NOMO-1 treated with dmso at 0.1 percent for 144 hours (cell line): Measurements from ENCODE around the gene SCUBE1.
"Not testable (repeated sequence)": the region's sequence is repeated elsewhere in the genome, so short reads cannot be mapped to it uniquely, and the experiment has no call there.

Source experiments
- DNase-seq: peaks from one replicate; lab custom pipeline; 2025; ENCODE audit not compliant: unreplicated experiment; lab: John Stamatoyannopoulos, UW

Gene SCUBE1

DNA sequence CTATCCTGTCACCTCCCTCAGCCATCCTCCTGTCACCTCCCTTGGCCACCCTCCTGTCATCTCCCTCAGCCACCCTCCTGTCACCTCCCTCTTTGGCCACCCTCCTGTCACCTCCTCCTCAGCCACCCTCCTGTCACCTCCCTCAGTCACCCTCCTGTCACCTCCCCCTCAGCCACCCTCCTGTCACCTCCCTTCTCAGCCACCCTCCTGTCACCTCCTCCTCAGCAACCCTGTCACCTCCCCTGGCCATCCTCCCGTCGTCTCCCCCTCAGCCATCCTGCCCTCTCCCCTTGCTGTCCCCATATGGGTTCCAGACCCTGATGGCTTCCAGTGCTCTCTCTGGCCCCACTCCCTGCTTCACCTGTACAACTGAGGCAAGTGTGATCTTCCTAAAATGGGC lies 61.8 kb downstream of the SCUBE1 start:
- DNase-seq: no peak

GRCh38 chr22:43280523-43280886 lies 62.7 kb downstream of the SCUBE1 start:
- not testable (repeated sequence) for DNase-seq

- DNase-seq: no peak
These were observed 63.2 kb downstream of the SCUBE1 start for GRCh38 chr22:43279867-43280522.

GRCh38 chr22:43277987-43278601 lies 65.1 kb downstream of the SCUBE1 start:
- DNase-seq: no peak

GRCh38 chr22:43277091-43277490 lies 66.1 kb downstream of the SCUBE1 start:
- DNase-seq: no peak

DNA sequence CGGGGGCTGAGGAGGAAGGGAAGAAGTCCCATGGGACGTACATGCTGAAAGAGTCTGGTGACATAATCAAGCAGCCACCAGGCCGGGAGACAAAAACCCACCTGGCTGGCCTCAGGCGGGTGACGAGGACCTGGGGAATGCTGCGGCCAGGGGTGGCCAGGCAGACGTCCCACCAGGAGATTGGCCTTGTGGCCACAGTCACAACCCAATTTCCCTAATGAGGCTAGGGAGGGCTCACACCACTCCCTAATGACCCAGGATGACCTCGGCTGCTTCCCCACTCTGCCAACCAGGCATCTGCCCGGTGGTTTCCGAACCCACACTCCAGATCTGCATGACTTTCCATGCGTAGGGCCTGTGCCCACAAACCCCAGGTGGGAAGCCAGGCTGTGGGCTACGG lies 66.9 kb downstream of the SCUBE1 start:
- no peak for DNase-seq

GRCh38 chr22:43275545-43276317 lies 67.4 kb downstream of the SCUBE1 start:
- no peak for DNase-seq

DNA sequence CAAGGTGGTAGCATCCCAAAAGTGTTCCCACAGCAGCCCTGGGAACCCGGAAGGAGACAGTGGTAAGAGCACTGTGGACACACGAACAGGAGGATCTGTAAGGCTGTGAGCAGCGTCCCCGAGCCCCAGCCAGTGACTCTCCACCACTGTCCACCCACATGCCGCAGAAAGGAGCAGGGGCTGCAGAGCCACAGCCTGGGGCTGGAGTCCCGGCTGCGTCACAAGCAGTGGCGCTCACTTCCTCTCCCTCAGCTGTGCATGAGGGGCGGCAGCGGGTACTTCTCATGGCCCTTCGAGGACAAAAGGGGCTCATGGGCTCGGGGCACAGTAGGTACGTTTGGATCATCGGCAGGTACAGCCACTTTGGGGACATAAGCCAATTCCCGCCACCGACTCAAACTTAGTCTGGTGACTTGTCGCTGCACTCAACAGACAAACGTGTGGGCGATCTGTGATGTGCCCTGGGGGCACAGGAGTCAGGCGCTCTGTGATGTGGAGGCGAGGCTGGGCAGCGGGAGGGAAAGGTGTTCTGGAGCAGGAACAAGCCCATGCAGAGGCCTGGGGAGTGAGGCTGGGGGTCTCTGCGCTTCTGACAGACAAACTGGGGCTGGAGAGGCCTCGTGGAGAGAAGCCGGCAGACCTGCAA lies 68.5 kb downstream of the SCUBE1 start:
- no peak for DNase-seq

DNA sequence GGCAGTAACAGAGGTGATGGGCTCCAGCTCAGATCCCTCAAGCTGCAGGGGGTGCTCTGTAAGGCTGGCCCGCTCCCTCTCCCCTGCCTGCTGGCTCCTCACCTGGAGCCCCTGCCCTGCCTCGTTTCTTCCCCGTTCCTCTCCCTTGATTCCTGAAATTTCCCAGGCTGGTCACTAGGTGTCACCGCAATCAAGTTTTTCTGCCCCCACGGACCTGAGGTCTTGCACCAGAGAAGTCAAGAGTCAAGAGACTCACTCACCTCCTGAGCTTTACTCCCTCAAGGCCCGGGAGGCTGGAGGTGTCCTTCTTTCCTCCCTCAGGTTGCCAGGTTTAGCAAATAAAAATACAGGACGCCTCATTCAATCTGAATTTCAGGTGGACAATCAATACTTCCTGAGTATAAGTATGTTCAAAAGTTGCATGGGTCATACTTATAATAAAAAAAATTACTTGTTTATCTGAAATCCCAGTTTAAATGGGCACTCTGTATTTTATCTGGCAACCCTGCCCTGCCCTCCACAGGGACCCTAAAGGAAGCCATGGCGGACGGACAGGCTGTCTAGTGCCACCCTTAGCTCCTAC lies 69.2 kb downstream of the SCUBE1 start:
- peak; percentile 13 for DNase-seq

- no peak for DNase-seq
These were observed 70.3 kb downstream of the SCUBE1 start for GRCh38 chr22:43272869-43273318.

GRCh38 chr22:43272301-43272700 lies 70.9 kb downstream of the SCUBE1 start:
- DNase-seq: no peak

GRCh38 chr22:43270949-43271348 lies 72.2 kb downstream of the SCUBE1 start:
- DNase-seq: no peak

DNA sequence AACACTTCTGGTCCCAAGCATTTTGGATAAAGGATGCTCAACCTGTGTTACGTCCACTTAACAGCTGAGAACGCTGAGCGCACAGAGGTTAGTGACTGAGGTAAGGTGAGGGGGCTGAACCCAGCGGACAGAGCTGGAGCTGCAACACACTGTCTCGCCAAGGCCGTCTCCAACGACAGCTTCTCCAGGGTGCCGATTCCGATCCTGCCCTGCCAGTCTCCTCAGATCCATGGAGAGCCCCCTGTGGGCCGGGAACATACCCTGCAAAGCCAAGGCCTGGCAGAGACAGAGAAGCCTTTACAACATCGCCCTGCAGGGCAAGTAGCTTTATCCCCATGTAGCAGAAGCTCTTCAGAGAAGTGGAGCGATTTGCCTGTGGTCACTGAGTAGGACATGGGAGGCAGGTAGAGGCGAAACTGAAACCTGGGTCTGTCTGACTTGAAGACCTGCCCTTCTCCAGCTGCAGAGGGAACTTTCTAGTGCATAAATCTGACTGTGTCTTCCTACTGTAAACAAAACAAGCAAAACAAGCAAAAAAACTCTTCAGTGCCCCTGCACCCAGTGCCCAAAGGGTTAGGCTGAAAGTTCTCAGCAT lies 72.8 kb downstream of the SCUBE1 start:
- no peak for DNase-seq

DNA sequence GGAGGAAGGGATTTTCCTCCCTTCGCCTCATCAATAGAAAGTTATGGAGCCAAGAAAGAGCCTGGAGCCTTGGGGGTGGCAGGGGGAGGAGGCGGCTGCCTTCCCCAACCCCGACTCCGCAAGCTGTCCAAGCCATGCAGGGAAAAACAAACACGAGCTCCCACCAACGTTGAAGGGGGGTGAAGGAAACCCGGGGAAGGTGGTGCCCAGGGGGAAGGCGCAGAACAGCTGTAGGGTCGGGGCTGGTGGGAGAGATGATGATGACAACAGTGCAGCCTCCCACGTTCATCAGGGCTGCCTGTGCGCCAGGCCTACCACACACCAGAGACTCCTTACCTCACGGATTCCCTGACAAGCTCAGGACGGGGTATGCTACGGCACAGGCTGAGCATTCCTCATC lies 73.5 kb downstream of the SCUBE1 start:
- no peak for DNase-seq

- DNase-seq: no peak
These were observed 73.9 kb downstream of the SCUBE1 start for GRCh38 chr22:43269246-43269645.

DNA sequence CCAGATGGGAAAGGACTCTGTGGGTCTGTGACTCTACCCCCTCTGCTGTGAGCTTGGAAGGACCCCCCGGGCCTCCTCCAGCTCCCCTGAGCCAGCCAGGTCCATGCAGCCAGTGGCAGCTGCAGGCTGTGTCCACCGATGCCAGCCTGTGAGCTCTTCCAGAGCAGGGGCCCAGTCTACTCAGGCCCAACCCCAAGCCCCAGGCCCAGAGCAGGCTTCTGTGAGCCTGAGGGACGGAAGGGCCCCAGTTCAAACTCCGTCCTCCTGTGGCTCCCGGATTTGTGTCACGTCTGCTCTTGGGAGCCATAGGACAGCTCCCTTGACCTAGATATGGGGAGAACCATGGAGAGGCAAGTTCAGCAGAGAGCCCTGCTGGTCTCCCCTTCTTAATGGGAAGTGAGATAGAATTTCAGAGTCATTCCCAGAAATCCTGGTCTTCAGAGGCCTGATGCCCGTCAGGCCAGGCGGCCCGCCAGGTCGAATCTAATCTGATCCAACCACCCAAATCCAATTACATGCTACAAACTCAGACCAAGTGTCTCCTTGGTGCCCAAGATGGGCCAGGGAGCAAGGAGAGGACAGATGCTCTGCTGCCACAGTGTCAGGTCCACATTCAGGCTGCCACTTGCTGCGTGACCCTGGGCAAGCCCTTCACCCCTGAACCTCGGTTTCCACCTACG lies 75.1 kb downstream of the SCUBE1 start:
- no peak for DNase-seq

DNA sequence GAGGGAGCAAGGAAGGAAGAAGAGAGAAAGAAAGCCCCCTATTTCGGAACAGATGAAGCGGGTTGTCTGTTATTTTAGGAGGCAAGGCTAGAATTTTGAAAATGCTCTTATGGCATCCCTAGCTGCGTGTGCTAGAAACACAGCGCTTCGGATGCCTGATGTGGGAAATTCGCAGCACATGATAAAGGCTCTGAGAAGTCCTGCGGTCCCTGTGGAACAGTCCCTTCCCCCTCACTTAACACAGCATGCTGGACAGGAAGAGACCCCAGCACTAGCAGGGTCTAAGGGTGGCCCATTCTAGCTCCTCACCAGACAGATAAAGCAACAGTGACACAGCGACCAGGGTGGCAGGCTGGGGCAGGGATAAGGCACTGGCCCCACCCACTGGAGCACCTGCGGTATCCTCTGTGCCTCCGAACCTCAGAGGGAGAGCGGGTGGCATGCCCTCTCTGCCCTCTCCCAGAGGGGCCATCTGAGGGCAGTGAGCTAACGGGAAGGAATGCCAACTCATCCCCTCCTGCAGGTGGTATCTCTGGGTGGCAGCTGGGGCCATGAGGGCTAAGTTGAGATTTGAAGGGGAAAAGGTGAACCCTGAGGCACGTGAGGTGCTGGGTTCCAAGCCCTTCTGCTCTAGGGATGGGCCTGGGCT lies 75.7 kb downstream of the SCUBE1 start:
- no peak for DNase-seq

GRCh38 chr22:43266076-43266475 lies 77.1 kb downstream of the SCUBE1 start:
- no peak for DNase-seq

DNA sequence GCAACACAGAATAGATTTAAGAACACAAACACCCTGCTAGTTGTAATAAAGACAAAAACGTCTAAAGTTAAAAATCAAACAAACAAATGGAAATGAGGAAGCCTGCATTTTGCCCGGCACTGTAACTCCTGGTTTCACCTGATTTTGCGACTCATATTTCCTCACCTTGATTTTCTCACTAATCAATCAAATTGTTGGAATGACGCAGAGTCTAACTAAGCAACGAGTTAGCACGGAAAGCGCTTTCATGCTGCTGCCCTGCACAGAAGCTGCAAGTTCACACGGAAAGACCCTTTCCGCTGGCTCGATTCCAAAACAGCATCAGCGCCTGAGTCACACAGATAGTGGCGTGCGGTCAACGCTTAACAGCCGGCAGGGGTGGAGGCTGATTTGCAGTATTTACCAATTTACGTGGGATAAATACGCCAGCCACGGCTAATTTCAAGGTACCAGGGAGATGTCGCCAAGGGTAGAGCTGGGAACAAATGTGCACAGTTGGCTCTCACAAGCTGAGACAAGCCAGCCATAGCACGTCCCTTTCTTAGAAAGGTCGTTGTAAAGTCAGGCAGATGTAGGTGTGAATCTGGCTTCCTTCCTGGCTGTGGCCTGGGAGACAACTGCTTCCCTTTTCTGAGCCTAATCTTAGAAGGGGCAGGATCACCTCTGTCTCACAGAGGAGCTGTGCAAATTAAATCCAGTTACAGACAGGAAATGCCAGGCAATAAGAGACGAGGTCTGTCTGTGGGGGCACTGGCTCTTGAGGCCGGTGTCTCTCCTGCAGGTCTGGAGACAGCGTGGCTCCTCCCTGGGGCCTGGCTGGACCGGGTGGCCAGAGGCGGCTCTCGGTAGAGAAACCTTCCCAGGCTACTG lies 79.3 kb downstream of the SCUBE1 start:
- DNase-seq: peak; percentile 88
